HepG2 (cell line): Measurements from ENCODE around the gene RANBP3. TPM values are rescaled to one million over a fixed set of nuclear protein-coding genes. Genes with fewer than 3 reads are reported as not detected.
A peak's percentile ranks its signal among the peaks of the same experiment; 100 is the strongest.

Source experiments
- ATAC-seq: fragments of 200-7000 bp; cut with Tn5 transposase; 3 replicates; pipeline ENCODE4 v1.9.1; 2020; ENCODE audit warnings: mild to moderate bottlenecking, moderate library complexity
- BruUV-seq: library from RNA; stranded (reverse); fragments of 400-500 nt; replicated peaks from 2 replicates; lab custom pipeline; 2021; lab: Mats Ljungman, UMichigan
- CTCF ChIA-PET: fragments of 300-600 bp; formaldehyde crosslinking; extraction: SDS; loops from one replicate; lab custom pipeline; 2021; ENCODE audit warnings: low total read pairs, inconsistent platforms, low intra/inter-chr PET ratio; lab: Yijun Ruan, JAX
- POLR2A ChIA-PET: fragments of 350-600 bp; sonication (Branson Sonifier 250); formaldehyde crosslinking; loops from one replicate; lab custom pipeline; 2020; ENCODE audit warnings: antibody characterized with exemption, inconsistent platforms; lab: Yijun Ruan, JAX
- DNase-seq: peaks from one replicate; pipeline ENCODE4 v3.0.0-alpha.2; 2015; ENCODE audit warnings: low spot score
- FAIRE-seq: peaks from 3 replicates; lab custom pipeline; 2011; peaks lifted over from hg19 to GRCh38; lab: Jason Lieb, UNC
- H2AFZ ChIP-seq: one replicate; pipeline ENCODE4 v1.6.1; 2011; ENCODE audit warnings: low read length, inconsistent platforms
- H3K27ac ChIP-seq: fragments of 300-600 bp; 3 replicates; pipeline ENCODE4 v1.8.0; 2011; ENCODE audit warnings: mixed run types, mild to moderate bottlenecking, mixed read lengths, low read length, inconsistent platforms; ENCODE audit not compliant: insufficient read depth; ENCODE audit errors: extremely low read length
- H3K27me3 ChIP-seq, 2 experiments: fragments of 200-600 bp in 1 of 2; 2 replicates in 1 of 2; 3 replicates in 1 of 2; pipeline versions ENCODE4 v1.6.0 to v1.8.0; 2011; ENCODE audit warnings: low read length in 2 of 2, mild to moderate bottlenecking in 2 of 2, moderate library complexity in 2 of 2, inconsistent platforms in 1 of 2; ENCODE audit not compliant: insufficient read depth in 2 of 2, control insufficient read depth in 1 of 2
- H3K36me3 ChIP-seq, 2 experiments: fragments of 200-600 bp in 1 of 2; replicated peaks in 1 of 2; 2 replicates in 1 of 2; 3 replicates in 1 of 2; pipeline versions ENCODE4 v1.5.1 to v1.8.0; 2011; ENCODE audit warnings: low read length in 2 of 2, inconsistent platforms in 1 of 2; ENCODE audit not compliant: insufficient read depth in 2 of 2, control insufficient read depth in 1 of 2
- H3K4me1 ChIP-seq: 2 replicates; pipeline ENCODE4 v1.5.1; 2012; ENCODE audit warnings: low read length, inconsistent platforms; ENCODE audit not compliant: insufficient read depth
- H3K4me2 ChIP-seq: 2 replicates; pipeline ENCODE4 v1.6.0; 2011; ENCODE audit warnings: low read depth, low read length, inconsistent platforms
- H3K4me3 ChIP-seq, 3 experiments: fragments of 200-600 bp in 1 of 3; sonication (generic), shearing (Covaris generic) in 1 of 3; replicated peaks in 1 of 3; 2 replicates each; pipeline ENCODE4 v1.5.1; 2011 to 2016; ENCODE audit warnings: low read length in 3 of 3, inconsistent platforms in 2 of 3, low read depth in 2 of 3, mild to moderate bottlenecking in 2 of 3, control low read depth in 1 of 3, mixed read lengths in 1 of 3; ENCODE audit not compliant: insufficient read depth in 1 of 3
- H3K79me2 ChIP-seq: one replicate; pipeline ENCODE4 v1.6.1; 2011; ENCODE audit warnings: low read length, inconsistent platforms; ENCODE audit not compliant: insufficient read depth
- H3K9ac ChIP-seq: 2 replicates; pipeline ENCODE4 v1.6.0; 2011; ENCODE audit warnings: mild to moderate bottlenecking, low read depth, low read length, inconsistent platforms; ENCODE audit not compliant: insufficient read depth
- H3K9me3 ChIP-seq: 2 replicates; pipeline ENCODE4 v1.5.1; 2012; ENCODE audit warnings: mild to moderate bottlenecking, low read length
- H4K20me1 ChIP-seq: 2 replicates; pipeline ENCODE4 v1.6.0; 2011; ENCODE audit warnings: inconsistent platforms, mild to moderate bottlenecking, low read length, moderate library complexity; ENCODE audit not compliant: insufficient read depth
- AKAP8 ChIP-seq: sonication (generic); formaldehyde crosslinking; IDR thresholded peaks from 2 replicates; pipeline ENCODE4 v1.5.1; 2020; ENCODE audit warnings: mild to moderate bottlenecking, missing genetic modification reagents
- CTCF ChIP-seq: sonication (generic); formaldehyde crosslinking; IDR thresholded peaks from 2 replicates; pipeline ENCODE4 v1.5.0; 2020; ENCODE audit warnings: mild to moderate bottlenecking, missing genetic modification reagents, moderate library complexity
- FOXK1 ChIP-seq: sonication (generic); formaldehyde crosslinking; IDR thresholded peaks from 2 replicates; pipeline ENCODE4 v1.4.0; 2020; ENCODE audit warnings: low read depth, missing genetic modification reagents, borderline replicate concordance
- FOXP4 ChIP-seq: sonication (generic); formaldehyde crosslinking; IDR thresholded peaks from 2 replicates; pipeline ENCODE4 v1.4.0; 2020; ENCODE audit warnings: missing genetic modification reagents
- IRF2 ChIP-seq: IDR thresholded peaks from 2 replicates; pipeline ENCODE4 v1.6.1; 2018; ENCODE audit warnings: missing genetic modification reagents, missing compliant biosample characterization
- MTA1 ChIP-seq: sonication (generic); formaldehyde crosslinking; IDR thresholded peaks from 2 replicates; pipeline ENCODE4 v1.4.0; 2020; ENCODE audit warnings: missing genetic modification reagents, mild to moderate bottlenecking, borderline replicate concordance
- NR1H2 ChIP-seq: sonication (generic); formaldehyde crosslinking; IDR thresholded peaks from 2 replicates; pipeline ENCODE4 v1.8.1; 2022; ENCODE audit warnings: low read depth, missing genetic modification reagents, borderline replicate concordance
- POLR2G ChIP-seq: fragments of 200-400 bp; formaldehyde crosslinking; IDR thresholded peaks from 2 replicates; pipeline ENCODE4 v1.6.1; 2018; ENCODE audit warnings: mild to moderate bottlenecking, low read depth, low read length, moderate library complexity
- ZBTB21 ChIP-seq: sonication (generic); formaldehyde crosslinking; IDR thresholded peaks from 2 replicates; pipeline ENCODE4 v1.4.0; 2020; ENCODE audit warnings: missing genetic modification reagents
- ZBTB38 ChIP-seq: sonication (generic); formaldehyde crosslinking; IDR thresholded peaks from 2 replicates; pipeline ENCODE4 v1.5.1; 2020; ENCODE audit warnings: mild to moderate bottlenecking, missing genetic modification reagents
- ZBTB39 ChIP-seq: sonication (generic); formaldehyde crosslinking; IDR thresholded peaks from 2 replicates; pipeline ENCODE4 v1.5.0; 2020; ENCODE audit warnings: missing genetic modification reagents
- ZNF431 ChIP-seq: sonication (generic); formaldehyde crosslinking; IDR thresholded peaks from 2 replicates; pipeline ENCODE4 v1.9.0; 2022; ENCODE audit warnings: missing genetic modification reagents, low read depth, mild to moderate bottlenecking, borderline replicate concordance
- ZNF510 ChIP-seq: sonication (generic); formaldehyde crosslinking; IDR thresholded peaks from 2 replicates; pipeline ENCODE4 v1.4.0; 2020; ENCODE audit warnings: low read depth, mild to moderate bottlenecking, missing genetic modification reagents
- ZNF615 ChIP-seq: sonication (generic); formaldehyde crosslinking; IDR thresholded peaks from 2 replicates; pipeline ENCODE4 v1.5.0; 2020; ENCODE audit warnings: mild to moderate bottlenecking, missing genetic modification reagents, borderline replicate concordance
- ZNF724P ChIP-seq: sonication (generic); formaldehyde crosslinking; IDR thresholded peaks from 2 replicates; pipeline ENCODE4 v1.8.0; 2022; ENCODE audit warnings: missing genetic modification reagents, borderline replicate concordance
- WGBS: methylation state at CpG from one replicate; pipeline ENCODE4 v1.1.6; 2017; ENCODE audit warnings: low lambda C conversion rate; 5-methylcytosine and 5-hydroxymethylcytosine counted together
- in situ Hi-C: cut with HindIII; loops from 2 replicates; pipeline ENCODE4 v1.10.0; 2017; ENCODE audit warnings: low pct_unique_long_range_greater_than_20kb; ENCODE audit not compliant: extremely low pct_ligation_motif_present
- intact Hi-C: fragments of 100-400 bp; cut with micrococcal nuclease; formaldehyde crosslinking; loops from one replicate; pipeline ENCODE4 v1.10.0; 2022; ENCODE audit not compliant: unreplicated experiment
- polyA plus RNA-seq, 8 experiments: library from polyadenylated mRNA; depleted of rRNA in 3 of 8; stranded (reverse) in 7 of 8; unstranded in 1 of 8; fragments of >200 nt; fragmentation: Illumina TruSeq in 4 of 8; extraction: Trizol in 4 of 8; gene quantifications; 2 replicates each; pipeline versions ENCODE4 v1.2.1 to v1.2.3, GENCODE V29; 2011 to 2016; ENCODE audit warnings: low read depth in 4 of 8, missing spikeins in 1 of 8, mixed read lengths in 1 of 8; ENCODE audit not compliant: insufficient read depth in 1 of 8
- total RNA-seq, 5 experiments: library from RNA; depleted of rRNA; stranded (reverse); fragments of >200 nt; fragmentation: Illumina TruSeq; extraction: Trizol; gene quantifications; 2 replicates each; pipeline ENCODE4 v1.2.3, GENCODE V29; 2016; ENCODE audit warnings: low read depth in 1 of 5
- TF ChIP-seq, protein P1 (sequence below): sonication (generic); formaldehyde crosslinking; conservative IDR thresholded peaks from 2 replicates; pipeline ENCODE4 v1.4.0; 2020; ENCODE audit warnings: missing genetic modification reagents

The RANBP3 gene
- total and polyA plus RNA-seq, 2 of the 13 experiments (the other 11 are each of a cell fraction or from before 2014, with no cell fraction given): 39.5 to 149 TPM

GRCh38 chr19:5870986-5871394, 107.0 kb downstream of the RANBP3 start:
- Histone ChIP-seq H3K4me2 (peak overlapping the region; percentile 58), H3K27ac (peak overlapping the region; percentile 97), H3K9ac (peak overlapping the region; percentile 75), H2AFZ (no peak overlapping the region), H3K36me3 (no peaks in the 10 kb centered on the region), H3K79me2 (no peaks in the 10 kb centered on the region), H4K20me1 (no peaks in the 10 kb centered on the region), H3K4me1 (peaks cover 80% of the 10 kb centered on the region), H3K27me3 (no peaks in the 10 kb centered on the region), H3K4me3 (0 out of 6 replicates have a peak overlapping the region, but pooled peaks of 1 of the 3 experiments have one; percentile 46), H3K9me3 (no peaks in the 10 kb centered on the region)
- ChIA-PET POLR2A (interaction anchor here (1.0 to 5.0 kb wide), 6 partner anchors 9 to 67 kb away, joined by 4 to 54 read pairs (median 8); partner anchors contain the start of genes FUT6, NDUFA11 and VMAC), CTCF (no interaction called here)
- no TSS peak for BruUV-seq
- ATAC-seq (peak; percentile 92), FAIRE-seq (peak; percentile 98), DNase-seq (peak; percentile 97)
- WGBS: under 1% methylated on average over 12 of the region's 12 CpGs
- in situ Hi-C loops (no loop called here), intact Hi-C loops (loop anchor here (2.0 to 5.0 kb wide), 2 partner anchors 20 to 44 kb away; no protein-coding TSS in a partner anchor)
- TF ChIP-seq ZBTB39: peak; percentile 83; the same call in 1 of the 2 replicates
- peak; percentile 87; the same call in 1 of the 2 replicates for TF ChIP-seq MTA1 (CRISPR knock-in tag)
- peak; percentile 89 for TF ChIP-seq AKAP8 (CRISPR knock-in tag)
- TF ChIP-seq, protein P1, sequence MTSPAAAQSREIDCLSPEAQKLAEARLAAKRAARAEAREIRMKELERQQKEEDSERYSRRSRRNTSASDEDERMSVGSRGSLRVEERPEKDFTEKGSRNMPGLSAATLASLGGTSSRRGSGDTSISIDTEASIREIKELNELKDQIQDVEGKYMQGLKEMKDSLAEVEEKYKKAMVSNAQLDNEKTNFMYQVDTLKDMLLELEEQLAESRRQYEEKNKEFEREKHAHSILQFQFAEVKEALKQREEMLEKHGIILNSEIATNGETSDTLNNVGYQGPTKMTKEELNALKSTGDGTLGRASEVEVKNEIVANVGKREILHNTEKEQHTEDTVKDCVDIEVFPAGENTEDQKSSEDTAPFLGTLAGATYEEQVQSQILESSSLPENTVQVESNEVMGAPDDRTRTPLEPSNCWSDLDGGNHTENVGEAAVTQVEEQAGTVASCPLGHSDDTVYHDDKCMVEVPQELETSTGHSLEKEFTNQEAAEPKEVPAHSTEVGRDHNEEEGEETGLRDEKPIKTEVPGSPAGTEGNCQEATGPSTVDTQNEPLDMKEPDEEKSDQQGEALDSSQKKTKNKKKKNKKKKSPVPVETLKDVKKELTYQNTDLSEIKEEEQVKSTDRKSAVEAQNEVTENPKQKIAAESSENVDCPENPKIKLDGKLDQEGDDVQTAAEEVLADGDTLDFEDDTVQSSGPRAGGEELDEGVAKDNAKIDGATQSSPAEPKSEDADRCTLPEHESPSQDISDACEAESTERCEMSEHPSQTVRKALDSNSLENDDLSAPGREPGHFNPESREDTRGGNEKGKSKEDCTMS: no peak
- peak; percentile 81 for TF ChIP-seq ZNF431
- TF ChIP-seq POLR2G: peak; percentile 72
- TF ChIP-seq ZNF724P (CRISPR knock-in tag): peak; percentile 83; the same call in 1 of the 2 replicates
- TF ChIP-seq ZNF510: peak; percentile 84; the same call in 1 of the 2 replicates
- TF ChIP-seq NR1H2: no peak
- peak; percentile 98 for TF ChIP-seq FOXP4
- TF ChIP-seq CTCF: peak; percentile 19; the same call in 1 of the 2 replicates
- TF ChIP-seq ZBTB21 (CRISPR knock-in tag): peak; percentile 58; the same call in 1 of the 2 replicates
- peak; percentile 92 for TF ChIP-seq IRF2
- peak; percentile 91 for TF ChIP-seq ZBTB38 (CRISPR knock-in tag)
- TF ChIP-seq FOXK1 (CRISPR knock-in tag): peak; percentile 91
- no peak for TF ChIP-seq ZNF615
